ENCODE results near the gene TSFM. TPM values are rescaled to one million over a fixed set of nuclear protein-coding genes. Genes with fewer than 3 reads are reported as not detected.

TSFM gene
- total and polyA plus RNA-seq, 2 of the 13 experiments (the other 11 are each of a cell fraction or from before 2014, with no cell fraction given), result 29.8 to 68.3 TPM

GRCh38 chr12:57744777-57745484, 37.7 kb upstream of the TSFM start, which contains the start of gene TSPAN31 (continued):
- TF ChIP-seq PAXIP1 (CRISPR knock-in tag; conservative IDR thresholded peaks at IDR 0.05) (no peak; the same call in 1 of the 2 replicates), ZGPAT (CRISPR knock-in tag; IDR thresholded peaks at IDR 0.05) (peak; percentile 71)

- Histone ChIP-seq H3K79me2 (ENCODE audit: insufficient read depth, low read length) (peaks cover 15% of the 10 kb centered on the region), H3K27ac (ENCODE audit: extremely low read length, insufficient read depth, low read length) (peak overlapping the region; percentile 94), H3K9me3 (ENCODE audit: low read length) (no peaks in the 10 kb centered on the region), H3K4me2 (ENCODE audit: low read depth, low read length) (peak overlapping the region; percentile 96), H4K20me1 (ENCODE audit: insufficient read depth, low read length) (no peaks in the 10 kb centered on the region), H3K4me3 (replicated peaks in 1 of 3; ENCODE audit: insufficient read depth in 1 of 3, low read depth in 2 of 3, low read length in 3 of 3) (peak overlapping the region; percentile 63 to 80 (median 71)), H3K4me1 (ENCODE audit: insufficient read depth, low read length) (peaks cover 41% of the 10 kb centered on the region), H3K9ac (ENCODE audit: insufficient read depth, low read depth, low read length) (peak overlapping the region; percentile 94), H3K36me3 (replicated peaks in 1 of 2; ENCODE audit: control insufficient read depth in 1 of 2, insufficient read depth in 2 of 2, low read length in 2 of 2) (peaks cover 6 to 37% of the 10 kb centered on the region in 2 experiments), H2AFZ (ENCODE audit: low read length) (no peak overlapping the region), H3K27me3 (ENCODE audit: control insufficient read depth in 1 of 2, insufficient read depth in 2 of 2, low read length in 2 of 2) (peaks cover 0 to 9% of the 10 kb centered on the region in 2 experiments; a peak in 2 of 5 replicates)
- intact Hi-C loops (cut with micrococcal nuclease; ENCODE audit: unreplicated experiment) (no loop called here), in situ Hi-C loops (cut with HindIII; ENCODE audit: extremely low pct_ligation_motif_present, low pct_unique_long_range_greater_than_20kb) (no loop called here)
- ATAC-seq (peak; percentile 15), FAIRE-seq (no peak), DNase-seq (ENCODE audit: low spot score) (no peak)
- 74% methylated on average over 8 of the region's 8 CpGs for WGBS (ENCODE audit: low lambda C conversion rate)
- TSS peak; percentile 72 for BruUV-seq (replicated peaks)
- CTCF ChIA-PET (ENCODE audit: low intra/inter-chr PET ratio, low total read pairs), result no interaction called here
- POLR2A ChIA-PET, result interaction anchor here (0.6 to 2.6 kb wide), 10 partner anchors 9 to 1665 kb away, joined by 3 to 29 read pairs (median 7); partner anchors contain the start of genes DDIT3, EEF1AKMT3 and METTL1
- TF ChIP-seq STAT5B (CRISPR knock-in tag; IDR thresholded peaks at IDR 0.05) (no peak), AHR (CRISPR knock-in tag; IDR thresholded peaks at IDR 0.05) (0 out of 2 replicates have a peak, but pooled peaks have one; percentile 38), NCOR1 (IDR thresholded peaks at IDR 0.05; ENCODE audit: borderline replicate concordance, low read length) (no peak), PATZ1 (CRISPR knock-in tag; IDR thresholded peaks at IDR 0.05) (peak; percentile 2; the same call in 1 of the 2 replicates), ARID2 (CRISPR knock-in tag; IDR thresholded peaks at IDR 0.05; ENCODE audit: borderline replicate concordance) (0 out of 2 replicates have a peak, but pooled peaks have one; percentile 39), POLR2A (IDR thresholded peaks at IDR 0.05; ENCODE audit: insufficient read depth in 1 of 2, low read depth in 2 of 2, low read length in 2 of 2) (peak in 1 of 2 experiments; percentile 49; a peak in 2 of 4 replicates), ZBTB38 (CRISPR knock-in tag; IDR thresholded peaks at IDR 0.05) (peak; percentile 83), SNAPC2 (CRISPR knock-in tag; IDR thresholded peaks at IDR 0.05) (no peak), ZNF589 (CRISPR knock-in tag; conservative IDR thresholded peaks at IDR 0.05) (no peak), BRF2 (CRISPR knock-in tag; IDR thresholded peaks at IDR 0.05) (0 out of 2 replicates have a peak, but pooled peaks have one; percentile 45), BORCS8-MEF2B (CRISPR knock-in tag; IDR thresholded peaks at IDR 0.05) (peak; percentile 38; the same call in 1 of the 2 replicates), PAF1 (CRISPR knock-in tag; IDR thresholded peaks at IDR 0.05) (peak; percentile 74; the same call in 1 of the 2 replicates)
These were observed 37.1 kb upstream of the TSFM start for GRCh38 chr12:57745485-57745881.
